ENCODE data around the gene CTDSPL. TPM values are rescaled to one million over a fixed set of nuclear protein-coding genes. Genes with fewer than 3 reads are reported as not detected.

Gene CTDSPL
- total RNA-seq, 1 donor from 2014 or later: 72.7 TPM

GRCh38 chr3:37899101-37899707 is 37.5 kb downstream of the CTDSPL start:
- no peak for DNase-seq (ENCODE audit: extremely low spot score, unreplicated experiment)
- no peaks in the 10 kb centered on the region for H3K9me3 Mint-ChIP-seq
- no peaks in the 10 kb centered on the region for H3K27me3 Mint-ChIP-seq
- no peak for TF ChIP-seq CTCF (conservative IDR thresholded peaks at IDR 0.05)
- H3K36me3 Mint-ChIP-seq: peaks cover 24% of the 10 kb centered on the region
- no peak overlapping the region for H3K4me3 Mint-ChIP-seq
- H3K27ac Mint-ChIP-seq: no peak overlapping the region
- peaks cover 24% of the 10 kb centered on the region for H3K4me1 Mint-ChIP-seq (ENCODE audit: unreplicated experiment)

GRCh38 chr3:37899711-37900306 is 38.1 kb downstream of the CTDSPL start:
- no peak overlapping the region for H3K27ac Mint-ChIP-seq
- H3K9me3 Mint-ChIP-seq: no peaks in the 10 kb centered on the region
- no peak for TF ChIP-seq CTCF (conservative IDR thresholded peaks at IDR 0.05)

GRCh38 chr3:37901721-37902120 is 40.0 kb downstream of the CTDSPL start:
- DNase-seq (ENCODE audit: extremely low spot score, unreplicated experiment): no peak
- H3K4me3 Mint-ChIP-seq: no peak overlapping the region
- no peak overlapping the region for H3K27ac Mint-ChIP-seq
- peaks cover 42% of the 10 kb centered on the region for H3K4me1 Mint-ChIP-seq (ENCODE audit: unreplicated experiment)
- no peaks in the 10 kb centered on the region for H3K27me3 Mint-ChIP-seq
- TF ChIP-seq CTCF (conservative IDR thresholded peaks at IDR 0.05): no peak
- peaks cover 20% of the 10 kb centered on the region for H3K36me3 Mint-ChIP-seq
- H3K9me3 Mint-ChIP-seq: no peaks in the 10 kb centered on the region

More at GRCh38 chr3:37899711-37900306, 38.1 kb downstream of the CTDSPL start:
- H3K4me3 Mint-ChIP-seq: no peak overlapping the region
- DNase-seq (ENCODE audit: extremely low spot score, unreplicated experiment): no peak
- peaks cover 24% of the 10 kb centered on the region for H3K36me3 Mint-ChIP-seq
- no peaks in the 10 kb centered on the region for H3K27me3 Mint-ChIP-seq
- H3K4me1 Mint-ChIP-seq (ENCODE audit: unreplicated experiment): peaks cover 28% of the 10 kb centered on the region

GRCh38 chr3:37902674-37903073 is 41.0 kb downstream of the CTDSPL start:
- no peaks in the 10 kb centered on the region for H3K9me3 Mint-ChIP-seq
- no peak for DNase-seq (ENCODE audit: extremely low spot score, unreplicated experiment)
- H3K36me3 Mint-ChIP-seq: peaks cover 20% of the 10 kb centered on the region
- peak overlapping the region; percentile 6 for H3K27ac Mint-ChIP-seq
- no peaks in the 10 kb centered on the region for H3K27me3 Mint-ChIP-seq
- no peak for TF ChIP-seq CTCF (conservative IDR thresholded peaks at IDR 0.05)
- H3K4me3 Mint-ChIP-seq: no peak overlapping the region
- H3K4me1 Mint-ChIP-seq (ENCODE audit: unreplicated experiment): peaks cover 52% of the 10 kb centered on the region

GRCh38 chr3:37903320-37903719 is 41.6 kb downstream of the CTDSPL start:
- Mint-ChIP-seq H3K36me3 (peaks cover 20% of the 10 kb centered on the region), H3K9me3 (no peaks in the 10 kb centered on the region), H3K27ac (peak overlapping the region; percentile 6), H3K27me3 (no peaks in the 10 kb centered on the region), H3K4me3 (no peak overlapping the region), H3K4me1 (ENCODE audit: unreplicated experiment) (peaks cover 58% of the 10 kb centered on the region)
- DNase-seq (ENCODE audit: extremely low spot score, unreplicated experiment): no peak
- no peak for TF ChIP-seq CTCF (conservative IDR thresholded peaks at IDR 0.05)

Data from type B pancreatic cell (in vitro differentiated cells).